Caco-2 (cell line): ENCODE results near the gene GSK3A. TPM values are rescaled to one million over a fixed set of nuclear protein-coding genes. Genes with fewer than 3 reads are reported as not detected.

Experiments used
- BruUV-seq: library from RNA; stranded (reverse); fragments of 400-500 nt; replicated peaks from 2 replicates; lab custom pipeline; 2021; lab: Mats Ljungman, UMichigan
- CTCF ChIA-PET: fragments of 300-600 bp; sonication (Branson Sonifier 250); formaldehyde crosslinking; loops from one replicate; lab custom pipeline; 2022; ENCODE audit warnings: antibody characterized with exemption; lab: Charles Lee
- POLR2A ChIA-PET: fragments of 300-600 bp; sonication (Branson Sonifier 250); formaldehyde crosslinking; loops from one replicate; lab custom pipeline; 2022; ENCODE audit warnings: antibody characterized with exemption; lab: Charles Lee
- DNase-seq, 2 experiments: peaks; one replicate each; pipeline versions ENCODE4 v3.0.0 to v3.0.0-alpha.2; 2020 to 2022
- H3K27me3 ChIP-seq: replicated peaks from 2 replicates; pipeline ENCODE4 v1.6.0; 2011; ENCODE audit warnings: low read length; ENCODE audit not compliant: control insufficient read depth, insufficient read depth
- H3K36me3 ChIP-seq: 2 replicates; pipeline ENCODE4 v1.5.1; 2011; ENCODE audit warnings: low read length; ENCODE audit not compliant: control insufficient read depth, insufficient read depth
- H3K4me1 ChIP-seq: fragments of 250-450 bp; sonication (Bioruptor Pico); 2 replicates; pipeline ENCODE4 v1.5.1; 2020; ENCODE audit warnings: mild to moderate bottlenecking
- H3K4me3 ChIP-seq: 2 replicates; pipeline ENCODE4 v1.5.1; 2011; ENCODE audit warnings: low read depth, mild to moderate bottlenecking, control low read depth, low read length
- H3K9me3 ChIP-seq: fragments of 250-450 bp; sonication (Bioruptor Pico); 2 replicates; pipeline ENCODE4 v1.5.1; 2020; ENCODE audit warnings: mild to moderate bottlenecking, moderate library complexity
- H3K27ac Mint-ChIP-seq: one replicate; pipeline ENCODE4 v1.8.0; 2022; ENCODE audit warnings: mixed read lengths; ENCODE audit not compliant: unreplicated experiment
- H3K27me3 Mint-ChIP-seq: one replicate; pipeline ENCODE4 v1.8.0; 2022; ENCODE audit warnings: mixed read lengths; ENCODE audit not compliant: insufficient read depth, unreplicated experiment
- H3K36me3 Mint-ChIP-seq: one replicate; pipeline ENCODE4 v1.8.0; 2022; ENCODE audit warnings: mild to moderate bottlenecking, mixed read lengths; ENCODE audit not compliant: insufficient read depth, unreplicated experiment
- H3K4me1 Mint-ChIP-seq: one replicate; pipeline ENCODE4 v1.8.0; 2022; ENCODE audit warnings: low read depth, mixed read lengths; ENCODE audit not compliant: unreplicated experiment
- H3K4me3 Mint-ChIP-seq: one replicate; pipeline ENCODE4 v1.8.0; 2022; ENCODE audit warnings: mild to moderate bottlenecking, moderate library complexity, mixed read lengths; ENCODE audit not compliant: unreplicated experiment
- H3K9me3 Mint-ChIP-seq: one replicate; pipeline ENCODE4 v1.8.0; 2022; ENCODE audit warnings: mixed read lengths; ENCODE audit not compliant: unreplicated experiment
- intact Hi-C: fragments of 100-400 bp; cut with micrococcal nuclease; formaldehyde crosslinking; loops from one replicate; pipeline ENCODE4 v1.10.0; 2022; ENCODE audit not compliant: unreplicated experiment
- total RNA-seq: library from RNA; stranded (reverse); gene quantifications from 2 replicates; pipeline ENCODE4 v1.2.3, GENCODE V29; 2022
- TF ChIP-seq, protein P1 (sequence below), 2 experiments: fragments of 200-600 bp in 1 of 2; IDR thresholded peaks; 1 replicate in 1 of 2; 2 replicates in 1 of 2; pipeline versions ENCODE4 v1.5.1 to v1.8.0; 2011 to 2022; ENCODE audit warnings: antibody characterized with exemption in 1 of 2, control low read depth in 1 of 2, inconsistent platforms in 1 of 2, low read depth in 1 of 2, low read length in 1 of 2, mild to moderate bottlenecking in 1 of 2, moderate library complexity in 1 of 2; ENCODE audit not compliant: insufficient read depth in 1 of 2, severe bottlenecking in 1 of 2, unreplicated experiment in 1 of 2

Gene GSK3A
- total RNA-seq, 1 experiment from 2014 or later = 59.6 TPM

DNA sequence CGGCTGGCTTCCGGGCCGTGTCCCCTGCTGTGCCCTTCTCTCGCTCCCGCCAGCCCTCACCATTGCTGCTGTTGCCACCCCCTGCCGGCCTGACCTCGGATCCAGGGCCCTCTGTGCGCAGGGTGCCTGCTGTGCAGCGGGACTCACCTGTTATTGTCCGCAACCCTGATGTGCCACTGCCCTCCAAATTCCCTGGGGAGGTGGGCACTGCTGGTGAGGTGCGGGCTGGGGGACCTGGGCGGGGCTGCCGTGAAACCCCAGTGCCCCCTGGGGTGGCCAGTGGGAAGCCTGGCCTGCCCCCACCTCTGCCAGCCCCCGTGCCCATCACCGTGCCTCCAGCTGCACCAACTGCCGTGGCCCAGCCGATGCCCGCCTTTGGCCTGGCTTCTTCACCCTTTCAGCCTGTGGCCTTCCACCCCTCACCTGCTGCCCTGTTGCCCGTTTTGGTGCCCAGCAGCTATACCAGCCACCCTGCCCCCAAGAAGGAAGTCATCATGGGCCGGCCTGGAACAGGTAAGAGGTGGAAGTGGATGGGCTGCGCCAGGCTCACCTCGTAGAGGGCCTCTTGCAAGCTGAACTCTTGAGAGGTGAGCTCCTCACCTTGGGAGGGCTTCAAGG is 31.8 kb upstream of the GSK3A start:
- H3K36me3 Mint-ChIP-seq = peaks cover 14% of the 10 kb centered on the region
- no peaks in the 10 kb centered on the region for H3K36me3 ChIP-seq

GRCh38 chr19:42273407-42274064 is 31.1 kb upstream of the GSK3A start:
- Histone ChIP-seq H3K4me1 (peaks cover 10% of the 10 kb centered on the region; the same call in 1 of the 2 replicates), H3K9me3 (no peaks in the 10 kb centered on the region), H3K4me3 (no peak overlapping the region), H3K27me3 (no peaks in the 10 kb centered on the region), H3K36me3 (no peaks in the 10 kb centered on the region)
- intact Hi-C loops = no loop called here
- ChIA-PET POLR2A (interaction anchor here (0.7 kb wide), 1 partner anchor 1008 kb away, joined by 5 read pairs; no protein-coding TSS in a partner anchor), CTCF (interaction anchor here (0.6 kb wide), 1 partner anchor 11 kb away, joined by 3 read pairs; no protein-coding TSS in a partner anchor)
- BruUV-seq = no TSS peak
- no peaks in the 10 kb centered on the region for H3K9me3 Mint-ChIP-seq
- H3K4me1 Mint-ChIP-seq = peaks cover 6% of the 10 kb centered on the region
- no peak overlapping the region for H3K27ac Mint-ChIP-seq
- peaks cover 11% of the 10 kb centered on the region for H3K36me3 Mint-ChIP-seq
- no peaks in the 10 kb centered on the region for H3K27me3 Mint-ChIP-seq
- no peak overlapping the region for H3K4me3 Mint-ChIP-seq
- DNase-seq = no peak
- TF ChIP-seq, protein P1, sequence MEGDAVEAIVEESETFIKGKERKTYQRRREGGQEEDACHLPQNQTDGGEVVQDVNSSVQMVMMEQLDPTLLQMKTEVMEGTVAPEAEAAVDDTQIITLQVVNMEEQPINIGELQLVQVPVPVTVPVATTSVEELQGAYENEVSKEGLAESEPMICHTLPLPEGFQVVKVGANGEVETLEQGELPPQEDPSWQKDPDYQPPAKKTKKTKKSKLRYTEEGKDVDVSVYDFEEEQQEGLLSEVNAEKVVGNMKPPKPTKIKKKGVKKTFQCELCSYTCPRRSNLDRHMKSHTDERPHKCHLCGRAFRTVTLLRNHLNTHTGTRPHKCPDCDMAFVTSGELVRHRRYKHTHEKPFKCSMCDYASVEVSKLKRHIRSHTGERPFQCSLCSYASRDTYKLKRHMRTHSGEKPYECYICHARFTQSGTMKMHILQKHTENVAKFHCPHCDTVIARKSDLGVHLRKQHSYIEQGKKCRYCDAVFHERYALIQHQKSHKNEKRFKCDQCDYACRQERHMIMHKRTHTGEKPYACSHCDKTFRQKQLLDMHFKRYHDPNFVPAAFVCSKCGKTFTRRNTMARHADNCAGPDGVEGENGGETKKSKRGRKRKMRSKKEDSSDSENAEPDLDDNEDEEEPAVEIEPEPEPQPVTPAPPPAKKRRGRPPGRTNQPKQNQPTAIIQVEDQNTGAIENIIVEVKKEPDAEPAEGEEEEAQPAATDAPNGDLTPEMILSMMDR (IDR thresholded peaks at IDR 0.05; ENCODE audit: insufficient read depth in 1 of 2, low read depth in 1 of 2, low read length in 1 of 2, severe bottlenecking in 1 of 2, unreplicated experiment in 1 of 2) = no peak

More for the DNA sequence above, 31.8 kb upstream of the GSK3A start:
- H3K4me3 Mint-ChIP-seq = no peak overlapping the region
- ChIA-PET CTCF (no interaction called here), POLR2A (interaction anchor here (0.7 kb wide), 1 partner anchor 1008 kb away, joined by 5 read pairs; no protein-coding TSS in a partner anchor)
- H3K27me3 ChIP-seq = no peaks in the 10 kb centered on the region
- TF ChIP-seq, protein P1 (IDR thresholded peaks at IDR 0.05; ENCODE audit: insufficient read depth in 1 of 2, low read depth in 1 of 2, low read length in 1 of 2, severe bottlenecking in 1 of 2, unreplicated experiment in 1 of 2) = no peak
- BruUV-seq = no TSS peak
- no peaks in the 10 kb centered on the region for H3K9me3 Mint-ChIP-seq
- no peaks in the 10 kb centered on the region for H3K9me3 ChIP-seq
- no peak overlapping the region for H3K27ac Mint-ChIP-seq
- peaks cover 9% of the 10 kb centered on the region for H3K4me1 Mint-ChIP-seq
- DNase-seq = no peak
- intact Hi-C loops = no loop called here
- H3K27me3 Mint-ChIP-seq = no peaks in the 10 kb centered on the region
- peaks cover 13% of the 10 kb centered on the region; the same call in 1 of the 2 replicates for H3K4me1 ChIP-seq
- H3K4me3 ChIP-seq = no peak overlapping the region

GRCh38 chr19:42272989-42273406 is 30.6 kb upstream of the GSK3A start:
- Mint-ChIP-seq H3K4me3 (no peak overlapping the region), H3K9me3 (no peaks in the 10 kb centered on the region), H3K27ac (no peak overlapping the region), H3K4me1 (peaks cover 1% of the 10 kb centered on the region), H3K36me3 (peaks cover 11% of the 10 kb centered on the region), H3K27me3 (no peaks in the 10 kb centered on the region)
- Histone ChIP-seq H3K4me1 (peaks cover 10% of the 10 kb centered on the region; the same call in 1 of the 2 replicates), H3K36me3 (no peaks in the 10 kb centered on the region), H3K9me3 (no peaks in the 10 kb centered on the region), H3K4me3 (no peak overlapping the region), H3K27me3 (no peaks in the 10 kb centered on the region)
- intact Hi-C loops = no loop called here
- ChIA-PET POLR2A (no interaction called here), CTCF (no interaction called here)
- no peak for DNase-seq
- TF ChIP-seq, protein P1 (IDR thresholded peaks at IDR 0.05; ENCODE audit: insufficient read depth in 1 of 2, low read depth in 1 of 2, low read length in 1 of 2, severe bottlenecking in 1 of 2, unreplicated experiment in 1 of 2) = no peak
- no TSS peak for BruUV-seq
